K562 (cell line): Measurements from ENCODE around the gene CARD18. TPM values are rescaled to one million over a fixed set of nuclear protein-coding genes. Genes with fewer than 3 reads are reported as not detected.

Source experiments
- ARID2 ChIP-seq: fragments of 450-650 bp; IDR thresholded peaks from 2 replicates; pipeline ENCODE4 v1.6.1; 2017; ENCODE audit warnings: antibody characterized with exemption, mild to moderate bottlenecking
- CTBP1 ChIP-seq: fragments of 450-650 bp; IDR thresholded peaks from 2 replicates; pipeline ENCODE4 v1.6.1; 2016; ENCODE audit warnings: borderline replicate concordance
- DDX20 ChIP-seq: fragments of 450-650 bp; IDR thresholded peaks from 2 replicates; pipeline ENCODE4 v1.6.1; 2016; ENCODE audit warnings: missing genetic modification characterization, low read depth, mild to moderate bottlenecking, missing compliant biosample characterization, moderate library complexity
- HCFC1 ChIP-seq: IDR thresholded peaks from 2 replicates; pipeline ENCODE4 v1.6.1; 2012; ENCODE audit warnings: low read depth, low read length, improper control_type of control experiment
- HOXB6 ChIP-seq: fragments of 250-450 bp; sonication (Bioruptor Pico); IDR thresholded peaks from 2 replicates; pipeline ENCODE4 v1.5.1; 2022; ENCODE audit warnings: mild to moderate bottlenecking, borderline replicate concordance
- MTA3 ChIP-seq: fragments of 450-650 bp; formaldehyde crosslinking; IDR thresholded peaks from 2 replicates; pipeline ENCODE4 v1.6.1; 2017; ENCODE audit warnings: mild to moderate bottlenecking, borderline replicate concordance
- NCOA6 ChIP-seq: fragments of 450-650 bp; IDR thresholded peaks from 2 replicates; pipeline ENCODE4 v1.6.1; 2017; ENCODE audit warnings: mild to moderate bottlenecking
- SAFB2 ChIP-seq: fragments of 200-400 bp; formaldehyde crosslinking; IDR thresholded peaks from 2 replicates; pipeline ENCODE4 v1.6.1; 2018; ENCODE audit warnings: borderline replicate concordance, low read length, low read depth, moderate library complexity; ENCODE audit not compliant: severe bottlenecking
- ZNF133 ChIP-seq: fragments of 250-450 bp; sonication (Bioruptor Pico); IDR thresholded peaks from 2 replicates; pipeline ENCODE4 v1.4.0; 2020; ENCODE audit warnings: mild to moderate bottlenecking
- polyA plus RNA-seq, 8 experiments: library from polyadenylated mRNA; depleted of rRNA in 4 of 8; stranded (reverse) in 5 of 8; unstranded in 3 of 8; fragments of >200 nt; fragmentation: Nextera tagmentation in 2 of 8; fragmentation: Illumina TruSeq in 1 of 8; extraction: Ambion mirVana in 2 of 8; extraction: Trizol in 1 of 8; gene quantifications; 2 replicates each; pipeline versions ENCODE4 v1.2.1 to v1.2.3, GENCODE V29; 2011 to 2014; ENCODE audit warnings: inconsistent platforms in 1 of 8, missing spikeins in 1 of 8
- total RNA-seq, 7 experiments: library from RNA; depleted of rRNA in 6 of 7; stranded (reverse); fragments of >200 nt in 6 of 7; fragmentation: Illumina TruSeq in 2 of 7; extraction: Trizol in 2 of 7; gene quantifications; 2 replicates each; pipeline versions ENCODE4 v1.2.1 to v1.2.3, GENCODE V29; 2011 to 2021; ENCODE audit warnings: low replicate concordance in 1 of 7
- TF ChIP-seq, protein P1 (sequence below): sonication (generic); formaldehyde crosslinking; IDR thresholded peaks from 2 replicates; pipeline ENCODE4 v1.8.0; 2022; ENCODE audit warnings: mild to moderate bottlenecking, missing genetic modification reagents, borderline replicate concordance

The CARD18 gene
- total and polyA plus RNA-seq, 9 of the 15 experiments (the other 6 are each of a cell fraction or from before 2014, with no cell fraction given) = 1.5 to 4.7 (median 2.9) TPM

DNA sequence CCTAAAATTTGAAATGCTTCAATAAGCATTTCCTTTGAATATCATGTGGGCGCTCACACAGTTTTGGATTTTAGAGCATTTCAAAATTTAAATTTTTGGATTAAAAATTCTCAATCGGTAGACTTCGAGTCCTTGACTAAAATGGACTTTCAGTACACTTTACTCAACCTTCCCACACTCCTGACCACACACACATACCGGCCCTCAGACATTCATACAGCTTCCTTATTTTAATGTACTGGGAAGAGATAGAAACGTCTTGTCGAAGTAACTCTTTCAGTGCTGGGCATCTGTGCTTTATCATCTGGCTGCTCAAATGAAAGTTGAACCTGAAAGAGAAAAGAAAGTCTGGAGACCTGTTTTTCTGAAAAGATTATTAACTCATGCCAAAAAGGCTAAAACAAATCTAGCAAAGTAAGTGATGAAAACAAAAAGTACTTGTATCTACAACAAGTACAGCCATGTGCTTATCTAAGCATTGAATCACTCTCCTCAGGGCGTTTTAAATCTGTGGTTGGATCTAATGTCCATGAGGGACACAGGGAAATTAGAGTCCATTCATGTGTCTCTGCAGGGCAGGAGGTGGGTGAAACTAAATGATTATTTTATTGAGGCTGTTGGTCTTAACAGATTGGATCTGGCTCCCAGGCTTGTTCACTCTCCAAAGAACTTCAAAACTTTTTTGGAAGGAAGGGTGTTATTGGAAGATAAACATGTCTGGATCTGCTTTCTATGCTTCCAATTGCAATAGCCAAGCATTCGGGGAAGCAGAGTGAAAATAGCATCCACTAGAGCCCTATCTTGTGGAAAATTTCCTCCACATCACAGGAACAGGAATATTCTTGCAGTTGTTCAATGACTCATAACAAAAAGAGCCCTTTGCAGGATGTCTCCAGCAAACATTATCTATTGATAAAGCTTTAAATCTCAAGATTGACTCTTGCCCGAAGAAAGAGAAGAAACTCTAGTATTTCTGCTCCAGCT lies 47.0 kb downstream of the CARD18 start (continued):
- TF ChIP-seq, protein P1, sequence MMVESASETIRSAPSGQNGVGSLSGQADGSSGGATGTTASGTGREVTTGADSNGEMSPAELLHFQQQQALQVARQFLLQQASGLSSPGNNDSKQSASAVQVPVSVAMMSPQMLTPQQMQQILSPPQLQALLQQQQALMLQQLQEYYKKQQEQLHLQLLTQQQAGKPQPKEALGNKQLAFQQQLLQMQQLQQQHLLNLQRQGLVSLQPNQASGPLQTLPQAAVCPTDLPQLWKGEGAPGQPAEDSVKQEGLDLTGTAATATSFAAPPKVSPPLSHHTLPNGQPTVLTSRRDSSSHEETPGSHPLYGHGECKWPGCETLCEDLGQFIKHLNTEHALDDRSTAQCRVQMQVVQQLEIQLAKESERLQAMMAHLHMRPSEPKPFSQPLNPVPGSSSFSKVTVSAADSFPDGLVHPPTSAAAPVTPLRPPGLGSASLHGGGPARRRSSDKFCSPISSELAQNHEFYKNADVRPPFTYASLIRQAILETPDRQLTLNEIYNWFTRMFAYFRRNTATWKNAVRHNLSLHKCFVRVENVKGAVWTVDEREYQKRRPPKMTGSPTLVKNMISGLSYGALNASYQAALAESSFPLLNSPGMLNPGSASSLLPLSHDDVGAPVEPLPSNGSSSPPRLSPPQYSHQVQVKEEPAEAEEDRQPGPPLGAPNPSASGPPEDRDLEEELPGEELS = no peak
- TF ChIP-seq HOXB6 = no peak
- no peak for TF ChIP-seq MTA3
- TF ChIP-seq DDX20 (tag) = no peak
- no peak for TF ChIP-seq CTBP1
- TF ChIP-seq HCFC1 = no peak
- TF ChIP-seq NCOA6 = no peak
- no peak for TF ChIP-seq ZNF133 (CRISPR knock-in tag)
- TF ChIP-seq SAFB2 = no peak
- TF ChIP-seq ARID2 = no peak
- TF ChIP-seq, all 486 proteins: peak for 0

Other genes starting within 250 kb of the CARD18 start
- not detected in 2 replicates for gene CASP12, start 241.3 kb downstream of the CARD18 start, total RNA-seq (2014; rRNA removed)
- gene CASP12, start 241.3 kb downstream of the CARD18 start, total RNA-seq (2014; rRNA removed; fragmentation: Illumina TruSeq; extraction: Trizol) = not detected in 2 replicates
- not detected in 2 replicates for gene CASP12, start 241.3 kb downstream of the CARD18 start, total RNA-seq (2015; rRNA removed; fragmentation: Illumina TruSeq; extraction: Trizol)
- not detected in 2 replicates for gene CASP12, start 241.3 kb downstream of the CARD18 start, total RNA-seq (2021)
- gene CASP12, start 241.3 kb downstream of the CARD18 start, polyA plus RNA-seq (2011; rRNA removed) = not detected in 2 replicates
- gene CASP12, start 241.3 kb downstream of the CARD18 start, polyA plus RNA-seq (2014; fragmentation: Illumina TruSeq; extraction: Trizol) = not detected in 2 replicates
- not detected for gene CASP12, start 241.3 kb downstream of the CARD18 start, polyA plus RNA-seq (2014; fragmentation: Nextera tagmentation; extraction: Ambion mirVana)
- gene CASP12, start 241.3 kb downstream of the CARD18 start, polyA plus RNA-seq (2014; rRNA removed) = not detected in 2 replicates
- gene CASP4, start 171.2 kb downstream of the CARD18 start, total RNA-seq (2014; rRNA removed) = 0.41 TPM in 1 of 2 replicates, not detected in the other
- 0.15 and 0.64 TPM in 2 replicates for gene CASP4, start 171.2 kb downstream of the CARD18 start, total RNA-seq (2014; rRNA removed; fragmentation: Illumina TruSeq; extraction: Trizol)
- gene CASP4, start 171.2 kb downstream of the CARD18 start, total RNA-seq (2015; rRNA removed; fragmentation: Illumina TruSeq; extraction: Trizol) = 0.22 and 0.49 TPM in 2 replicates
- gene CASP4, start 171.2 kb downstream of the CARD18 start, total RNA-seq (2021) = 0.27 and 1.2 TPM in 2 replicates
- 0.28 and 0.31 TPM in 2 replicates for gene CASP4, start 171.2 kb downstream of the CARD18 start, polyA plus RNA-seq (2011; rRNA removed)
- gene CASP4, start 171.2 kb downstream of the CARD18 start, polyA plus RNA-seq (2014; fragmentation: Illumina TruSeq; extraction: Trizol) = 0.37 TPM in 1 of 2 replicates, not detected in the other
- gene CASP4, start 171.2 kb downstream of the CARD18 start, polyA plus RNA-seq (2014; fragmentation: Nextera tagmentation; extraction: Ambion mirVana) = under 1 TPM in 1 of 2 experiments, not detected in 1; 0.42 TPM
- 0.20 TPM in 1 of 2 replicates, not detected in the other for gene CASP4, start 171.2 kb downstream of the CARD18 start, polyA plus RNA-seq (2014; rRNA removed)
- not detected in 2 replicates for gene CASP5, start 116.6 kb downstream of the CARD18 start, total RNA-seq (2014; rRNA removed)
- gene CASP5, start 116.6 kb downstream of the CARD18 start, total RNA-seq (2014; rRNA removed; fragmentation: Illumina TruSeq; extraction: Trizol) = not detected in 2 replicates
- not detected in 2 replicates for gene CASP5, start 116.6 kb downstream of the CARD18 start, total RNA-seq (2015; rRNA removed; fragmentation: Illumina TruSeq; extraction: Trizol)
- gene CASP5, start 116.6 kb downstream of the CARD18 start, total RNA-seq (2021) = not detected in 2 replicates
- gene CASP5, start 116.6 kb downstream of the CARD18 start, polyA plus RNA-seq (2011; rRNA removed) = not detected in 2 replicates
- not detected in 2 replicates for gene CASP5, start 116.6 kb downstream of the CARD18 start, polyA plus RNA-seq (2014; fragmentation: Illumina TruSeq; extraction: Trizol)
- not detected for gene CASP5, start 116.6 kb downstream of the CARD18 start, polyA plus RNA-seq (2014; fragmentation: Nextera tagmentation; extraction: Ambion mirVana)
- gene CASP5, start 116.6 kb downstream of the CARD18 start, polyA plus RNA-seq (2014; rRNA removed) = not detected in 2 replicates
- gene CASP1, start 104.6 kb downstream of the CARD18 start, total RNA-seq (2014; rRNA removed) = not detected in 2 replicates
- not detected in 2 replicates for gene CASP1, start 104.6 kb downstream of the CARD18 start, total RNA-seq (2014; rRNA removed; fragmentation: Illumina TruSeq; extraction: Trizol)
- gene CASP1, start 104.6 kb downstream of the CARD18 start, total RNA-seq (2015; rRNA removed; fragmentation: Illumina TruSeq; extraction: Trizol) = not detected in 2 replicates
- gene CASP1, start 104.6 kb downstream of the CARD18 start, total RNA-seq (2021) = not detected in 2 replicates
- not detected in 2 replicates for gene CASP1, start 104.6 kb downstream of the CARD18 start, polyA plus RNA-seq (2011; rRNA removed)
- not detected in 2 replicates for gene CASP1, start 104.6 kb downstream of the CARD18 start, polyA plus RNA-seq (2014; fragmentation: Illumina TruSeq; extraction: Trizol)
- gene CASP1, start 104.6 kb downstream of the CARD18 start, polyA plus RNA-seq (2014; fragmentation: Nextera tagmentation; extraction: Ambion mirVana) = not detected
- not detected in 2 replicates for gene CASP1, start 104.6 kb downstream of the CARD18 start, polyA plus RNA-seq (2014; rRNA removed)
- not detected in 2 replicates for gene CARD16, start 94.4 kb downstream of the CARD18 start, total RNA-seq (2014; rRNA removed)
- gene CARD16, start 94.4 kb downstream of the CARD18 start, total RNA-seq (2014; rRNA removed; fragmentation: Illumina TruSeq; extraction: Trizol) = not detected in 2 replicates
- not detected in 2 replicates for gene CARD16, start 94.4 kb downstream of the CARD18 start, total RNA-seq (2015; rRNA removed; fragmentation: Illumina TruSeq; extraction: Trizol)
- gene CARD16, start 94.4 kb downstream of the CARD18 start, total RNA-seq (2021) = 0.31 TPM in 1 of 2 replicates, not detected in the other
- not detected in 2 replicates for gene CARD16, start 94.4 kb downstream of the CARD18 start, polyA plus RNA-seq (2011; rRNA removed)
- not detected in 2 replicates for gene CARD16, start 94.4 kb downstream of the CARD18 start, polyA plus RNA-seq (2014; fragmentation: Illumina TruSeq; extraction: Trizol)
- not detected for gene CARD16, start 94.4 kb downstream of the CARD18 start, polyA plus RNA-seq (2014; fragmentation: Nextera tagmentation; extraction: Ambion mirVana)
- not detected in 2 replicates for gene CARD16, start 94.4 kb downstream of the CARD18 start, polyA plus RNA-seq (2014; rRNA removed)